ENCODE measurements around the gene LRRC1.

GRCh38 chr6:53912661-53913060 lies 117.9 kb downstream of the LRRC1 start:
- TF ChIP-seq CTCF (IDR thresholded peaks at IDR 0.05) (no peak), POLR2A (IDR thresholded peaks at IDR 0.05) (no peak)
